SU-DHL-6 (cell line): ENCODE measurements around the gene FSIP1.

ENCODE experiments used
- CTCF ChIP-seq: fragments of 200-600 bp; sonication (generic); IDR thresholded peaks from one replicate; pipeline ENCODE4 v1.5.1; 2017; ENCODE audit warnings: antibody characterized with exemption, mild to moderate bottlenecking, low read length, moderate library complexity; ENCODE audit not compliant: insufficient read depth, poor library complexity, severe bottlenecking
- EZH2phosphoT487 ChIP-seq: fragments of 200-600 bp; sonication (generic), shearing (Covaris generic); conservative IDR thresholded peaks from 2 replicates; pipeline ENCODE4 v1.6.1; 2018; ENCODE audit warnings: mild to moderate bottlenecking, antibody characterized with exemption, low read length, moderate library complexity, mixed read lengths

GRCh38 chr15:39695793-39696192 is 86.8 kb downstream of the FSIP1 start:
- TF ChIP-seq CTCF (no peak), EZH2phosphoT487 (no peak)
